AG10803 (cell line): ENCODE data around the gene EIF1AX.
A peak's percentile ranks its signal among the peaks of the same experiment; 100 is the strongest.
"Not testable (repeated sequence)": the region's sequence is repeated elsewhere in the genome, so short reads cannot be mapped to it uniquely, and the experiment has no call there.

Source experiments
- DNase-seq: peaks from one replicate; pipeline ENCODE4 v3.0.0; 2010; ENCODE audit warnings: low read depth
- H3K4me3 ChIP-seq: 2 replicates; pipeline ENCODE4 v1.5.1; 2011; ENCODE audit warnings: mild to moderate bottlenecking, low read length, control low read depth
- TF ChIP-seq, protein P1 (sequence below): conservative IDR thresholded peaks from 2 replicates; pipeline ENCODE4 v1.5.1; 2011; ENCODE audit warnings: mild to moderate bottlenecking, low read length, control low read depth, inconsistent platforms

EIF1AX gene

GRCh38 chrX:20171887-20172286, 30.2 kb upstream of the EIF1AX start:
- TF ChIP-seq, protein P1, sequence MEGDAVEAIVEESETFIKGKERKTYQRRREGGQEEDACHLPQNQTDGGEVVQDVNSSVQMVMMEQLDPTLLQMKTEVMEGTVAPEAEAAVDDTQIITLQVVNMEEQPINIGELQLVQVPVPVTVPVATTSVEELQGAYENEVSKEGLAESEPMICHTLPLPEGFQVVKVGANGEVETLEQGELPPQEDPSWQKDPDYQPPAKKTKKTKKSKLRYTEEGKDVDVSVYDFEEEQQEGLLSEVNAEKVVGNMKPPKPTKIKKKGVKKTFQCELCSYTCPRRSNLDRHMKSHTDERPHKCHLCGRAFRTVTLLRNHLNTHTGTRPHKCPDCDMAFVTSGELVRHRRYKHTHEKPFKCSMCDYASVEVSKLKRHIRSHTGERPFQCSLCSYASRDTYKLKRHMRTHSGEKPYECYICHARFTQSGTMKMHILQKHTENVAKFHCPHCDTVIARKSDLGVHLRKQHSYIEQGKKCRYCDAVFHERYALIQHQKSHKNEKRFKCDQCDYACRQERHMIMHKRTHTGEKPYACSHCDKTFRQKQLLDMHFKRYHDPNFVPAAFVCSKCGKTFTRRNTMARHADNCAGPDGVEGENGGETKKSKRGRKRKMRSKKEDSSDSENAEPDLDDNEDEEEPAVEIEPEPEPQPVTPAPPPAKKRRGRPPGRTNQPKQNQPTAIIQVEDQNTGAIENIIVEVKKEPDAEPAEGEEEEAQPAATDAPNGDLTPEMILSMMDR = no peak
- DNase-seq = no peak

DNA sequence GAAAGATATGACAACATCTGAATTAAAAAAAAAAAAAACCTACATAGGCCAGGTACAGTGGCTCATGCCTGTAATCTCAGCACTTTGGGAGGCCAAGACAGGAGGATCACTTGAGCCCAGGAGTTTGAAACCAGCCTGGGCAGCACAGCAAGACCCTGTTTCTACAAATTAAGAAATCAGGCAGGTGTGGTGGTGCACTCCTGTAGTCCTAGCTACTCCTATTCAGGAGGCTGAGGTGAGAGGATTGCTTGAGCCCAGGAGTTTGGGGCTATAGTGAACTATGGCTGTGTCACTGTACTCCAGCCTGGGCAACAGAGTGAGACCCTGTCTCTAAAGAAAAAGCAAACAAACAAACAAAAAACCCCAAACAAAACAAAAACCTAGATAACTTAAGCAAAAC, 20.9 kb upstream of the EIF1AX start:
- not testable (repeated sequence) for H3K4me3 ChIP-seq, DNase-seq

More at GRCh38 chrX:20171887-20172286, 30.2 kb upstream of the EIF1AX start:
- no peak overlapping the region for H3K4me3 ChIP-seq

DNA sequence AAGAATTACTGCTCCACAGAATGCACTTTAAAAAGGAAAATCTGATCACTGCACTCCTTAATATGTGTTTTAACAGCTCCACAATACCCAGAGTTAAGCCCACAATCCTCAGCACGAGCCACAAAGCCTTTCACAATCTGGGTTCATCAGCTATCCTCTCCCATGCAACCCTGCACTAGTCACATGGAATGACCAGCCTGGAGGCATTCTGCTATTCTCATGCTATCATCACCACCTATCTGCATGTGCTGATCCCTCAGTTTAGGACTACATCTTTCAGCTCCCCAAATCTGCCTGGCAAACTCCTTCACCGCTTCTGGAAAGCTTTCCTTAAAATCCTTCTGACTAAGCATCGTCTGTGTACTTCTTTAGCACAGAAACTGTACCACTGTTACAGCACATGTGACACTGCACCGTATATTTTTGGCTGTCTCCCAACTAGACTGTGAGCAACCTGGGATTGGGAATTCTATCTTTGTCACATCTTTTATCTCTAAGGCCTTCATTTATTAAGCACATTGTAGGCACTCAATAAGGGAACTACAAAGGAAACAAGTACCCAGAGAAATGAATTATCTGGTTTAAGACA, 18.3 kb upstream of the EIF1AX start:
- no peak for DNase-seq
- H3K4me3 ChIP-seq = no peak overlapping the region
- TF ChIP-seq, protein P1 = no peak

- no peak overlapping the region for H3K4me3 ChIP-seq
- no peak for DNase-seq
- TF ChIP-seq, protein P1 = no peak
Measured at GRCh38 chrX:20151689-20152088, 10.1 kb upstream of the EIF1AX start.

GRCh38 chrX:20149326-20149725, 7.7 kb upstream of the EIF1AX start:
- TF ChIP-seq, protein P1 = no peak
- DNase-seq = no peak
- no peak overlapping the region for H3K4me3 ChIP-seq

DNA sequence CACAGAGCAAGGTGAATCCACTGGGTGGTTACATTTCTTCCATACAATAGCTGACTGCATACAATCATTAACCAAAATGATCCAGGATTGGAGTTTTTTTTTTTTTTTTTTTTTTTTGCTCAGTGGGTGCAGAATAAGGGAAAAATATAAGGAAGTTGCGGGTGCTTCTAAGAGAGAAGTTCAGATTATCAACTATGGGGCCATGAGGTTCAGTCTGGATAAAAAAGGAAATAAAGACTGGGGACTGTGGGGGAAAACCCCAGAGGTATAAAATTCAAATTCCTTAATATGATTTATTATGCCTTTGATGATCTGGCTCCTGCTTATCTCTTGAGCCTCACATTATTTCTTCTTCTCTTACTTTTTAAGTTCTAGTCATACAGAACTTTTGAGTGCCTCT, 5.9 kb upstream of the EIF1AX start:
- H3K4me3 ChIP-seq = no peak overlapping the region
- TF ChIP-seq, protein P1 = no peak
- DNase-seq = no peak

DNA sequence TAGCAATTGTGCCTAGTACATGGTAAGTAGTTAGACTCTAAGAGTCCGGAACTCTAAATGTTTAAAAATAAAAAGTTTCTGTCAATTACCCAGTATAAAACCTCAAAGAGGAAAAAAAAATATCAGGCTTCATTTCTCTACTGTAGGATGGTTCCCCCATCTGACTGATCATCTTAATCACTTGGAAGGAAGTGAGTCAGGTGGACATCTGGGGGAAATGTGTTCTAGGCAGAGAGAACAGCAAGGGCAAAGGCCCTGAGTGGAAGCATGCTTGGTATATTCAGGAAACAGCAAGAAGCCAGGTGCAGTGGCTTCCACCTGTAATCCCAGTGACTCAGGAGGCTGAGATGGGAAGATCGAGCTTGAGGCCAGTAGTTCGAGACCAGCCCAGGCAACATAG, 2.9 kb upstream of the EIF1AX start:
- peak; percentile 45 for DNase-seq
- TF ChIP-seq, protein P1 = no peak
- H3K4me3 ChIP-seq = no peak overlapping the region

- H3K4me3 ChIP-seq = no peak overlapping the region
- TF ChIP-seq, protein P1 = no peak
- DNase-seq = no peak
Measured at GRCh38 chrX:20143561-20143960, 1.9 kb upstream of the EIF1AX start.
